HT1080 (cell line): ENCODE measurements around the gene TSTD2. TPM values are rescaled to one million over a fixed set of nuclear protein-coding genes. Genes with fewer than 3 reads are reported as not detected.
"Not testable (repeated sequence)": the region's sequence is repeated elsewhere in the genome, so short reads cannot be mapped to it uniquely, and the experiment has no call there.

Experiments
- DNase-seq: peaks from one replicate; pipeline ENCODE4 v3.0.0-alpha.2; 2015; ENCODE audit warnings: low read depth
- total RNA-seq: library from RNA; depleted of rRNA; stranded (reverse); fragments of >200 nt; shearing (Covaris generic); gene quantifications from 2 replicates; pipeline ENCODE4 v1.2.3, GENCODE V29; 2014

TSTD2 gene
- total RNA-seq, 1 experiment from 2014 or later: 15.0 TPM

DNA sequence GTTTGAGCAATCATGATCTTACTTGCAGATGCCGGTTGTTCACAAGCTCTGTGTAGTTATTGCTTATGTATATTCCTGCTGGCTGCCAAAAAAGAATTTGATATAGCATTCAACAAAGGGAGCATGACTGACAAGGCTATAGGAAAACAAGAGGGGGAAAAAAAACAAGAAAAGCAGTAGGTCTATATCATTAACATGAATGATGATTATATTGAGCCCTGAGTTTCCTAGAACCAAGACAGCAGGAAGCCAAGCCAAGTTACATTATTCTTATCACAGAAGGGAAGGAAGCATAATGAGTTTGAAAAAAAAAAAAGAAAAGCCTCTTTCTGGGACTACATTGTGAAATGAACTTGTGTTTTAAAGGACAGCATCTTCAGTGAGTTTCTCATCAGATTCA, 41.0 kb downstream of the TSTD2 start:
- DNase-seq: no peak

- no peak for DNase-seq
Measured at GRCh38 chr9:97591535-97591934, 41.6 kb downstream of the TSTD2 start.

GRCh38 chr9:97586909-97587308, 46.3 kb downstream of the TSTD2 start:
- not testable (repeated sequence) for DNase-seq

DNA sequence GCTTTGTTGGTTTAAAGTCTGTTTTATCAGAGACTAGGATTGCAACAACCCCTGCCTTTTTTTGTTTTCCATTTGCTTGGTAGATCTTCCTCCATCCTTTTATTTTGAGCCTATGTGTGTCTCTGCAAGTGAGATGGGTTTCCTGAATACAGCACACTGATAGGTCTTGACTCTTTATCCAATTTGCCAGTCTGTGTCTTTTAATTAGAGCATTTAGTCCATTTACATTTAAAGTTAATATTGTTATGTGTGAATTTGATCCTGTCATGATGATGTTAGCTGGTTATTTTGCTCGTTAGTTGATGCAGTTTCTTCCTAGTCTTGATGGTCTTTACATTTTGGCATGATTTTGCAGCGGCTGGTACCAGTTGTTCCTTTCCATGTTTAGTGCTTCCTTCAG, 48.4 kb downstream of the TSTD2 start:
- DNase-seq: not testable (repeated sequence)

DNA sequence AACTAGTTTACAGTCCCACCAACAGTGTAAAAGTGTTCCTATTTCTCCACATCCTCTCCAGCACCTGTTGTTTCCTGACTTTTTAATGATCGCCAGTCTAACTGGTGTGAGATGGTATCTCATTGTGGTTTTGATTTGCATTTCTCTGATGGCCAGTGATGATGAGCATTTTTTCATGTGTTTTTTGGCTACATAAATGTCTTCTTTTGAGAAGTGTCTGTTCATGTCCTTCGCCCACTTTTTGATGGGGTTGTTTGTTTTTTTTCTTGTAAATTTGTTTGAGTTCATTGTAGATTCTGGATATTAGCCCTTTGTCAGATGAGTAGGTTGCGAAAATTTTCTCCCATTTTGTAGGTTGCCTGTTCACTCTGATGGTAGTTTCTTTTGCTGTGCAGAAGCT, 51.6 kb downstream of the TSTD2 start:
- DNase-seq: not testable (repeated sequence)

- no peak for DNase-seq
Measured at GRCh38 chr9:97579914-97580313, 53.3 kb downstream of the TSTD2 start.

- no peak for DNase-seq
Measured at GRCh38 chr9:97578846-97579245, 54.3 kb downstream of the TSTD2 start.

DNA sequence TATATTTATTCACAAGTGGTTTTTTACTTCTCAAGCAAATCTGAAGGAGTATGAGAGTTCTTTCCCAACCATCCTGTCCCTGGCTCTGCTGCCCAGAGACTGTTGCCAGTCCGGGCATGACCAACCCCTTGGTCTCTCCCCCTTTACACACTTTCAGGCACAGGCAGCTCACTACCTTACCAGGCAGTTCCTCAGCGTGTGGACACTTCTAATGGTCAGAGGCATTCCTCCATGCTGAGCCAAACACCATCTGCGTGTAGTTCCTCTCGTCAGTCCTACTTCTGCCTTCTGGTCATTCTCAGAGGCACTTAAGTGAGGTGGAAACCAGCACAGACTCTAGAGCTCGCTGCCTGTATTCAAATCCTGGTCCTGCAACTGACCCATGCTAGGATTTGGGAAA, 56.1 kb downstream of the TSTD2 start:
- DNase-seq: no peak

GRCh38 chr9:97575673-97576200, 57.4 kb downstream of the TSTD2 start:
- DNase-seq: no peak

- peak; percentile 37 for DNase-seq
Measured at GRCh38 chr9:97574921-97575672, 58.1 kb downstream of the TSTD2 start.

GRCh38 chr9:97574101-97574571, 59.0 kb downstream of the TSTD2 start:
- not testable (repeated sequence) for DNase-seq

DNA sequence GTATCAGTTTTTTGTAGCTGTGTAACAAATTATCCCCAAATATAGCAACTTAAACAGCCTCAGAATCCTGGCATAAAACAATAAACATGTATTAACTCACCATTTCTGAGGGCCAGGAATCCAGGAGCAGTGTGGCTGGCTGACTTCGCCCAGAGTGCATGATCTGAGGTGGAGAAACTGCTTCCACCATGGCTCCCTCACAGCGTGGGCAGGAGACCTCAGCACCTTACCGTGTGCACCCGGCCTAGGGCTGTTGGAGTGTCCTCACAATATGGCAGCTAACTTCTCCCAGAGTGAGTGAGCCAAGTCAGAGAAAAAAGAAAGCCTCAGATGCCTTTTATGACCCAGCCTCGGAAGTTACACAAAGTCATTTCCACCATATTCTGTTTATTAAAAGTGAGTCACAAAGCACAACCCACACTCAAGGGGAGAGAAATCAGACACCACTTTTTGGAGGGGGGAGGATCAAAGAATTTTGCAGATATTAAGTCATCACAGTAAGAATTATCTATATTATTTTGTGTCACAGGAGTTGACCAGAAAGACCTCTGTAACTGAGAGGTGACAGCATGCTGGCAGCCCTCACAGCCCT, 59.6 kb downstream of the TSTD2 start:
- DNase-seq: peak; percentile 34

GRCh38 chr9:97572892-97573365, 60.2 kb downstream of the TSTD2 start:
- DNase-seq: no peak

DNA sequence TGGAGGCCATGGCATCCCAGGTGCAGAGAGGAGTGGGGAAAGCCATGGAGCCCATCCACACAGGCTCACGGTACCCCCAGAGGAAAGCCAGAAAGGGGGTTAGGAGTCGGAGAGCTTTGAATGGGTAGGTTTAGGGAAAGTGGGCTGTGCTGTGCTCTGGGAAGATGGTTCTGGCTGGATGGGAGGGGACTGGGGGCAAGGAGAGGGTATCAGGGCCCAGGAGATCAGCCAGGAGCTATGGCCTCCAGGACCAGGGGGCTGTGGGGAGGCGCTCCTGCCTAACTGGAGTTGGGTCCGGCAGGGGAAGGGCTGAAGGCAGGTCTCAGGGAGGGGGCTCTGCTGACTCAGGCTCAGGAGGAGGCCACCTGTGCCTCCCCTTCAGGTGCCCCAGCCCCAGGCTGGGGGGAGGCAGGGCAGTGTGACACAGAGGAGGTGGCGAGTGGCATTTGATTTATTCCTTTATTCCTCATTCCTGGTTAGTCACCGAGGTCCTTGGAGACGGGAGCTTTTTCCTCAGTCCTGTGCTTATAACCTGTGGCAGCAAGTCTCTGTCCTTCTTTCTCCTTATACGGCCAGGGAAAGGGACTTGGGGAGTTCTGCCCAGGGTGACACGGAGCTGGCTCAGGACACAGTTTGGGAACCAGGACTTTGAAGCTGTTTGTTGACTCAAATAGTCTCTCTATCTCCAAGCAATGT, 60.8 kb downstream of the TSTD2 start:
- no peak for DNase-seq

DNA sequence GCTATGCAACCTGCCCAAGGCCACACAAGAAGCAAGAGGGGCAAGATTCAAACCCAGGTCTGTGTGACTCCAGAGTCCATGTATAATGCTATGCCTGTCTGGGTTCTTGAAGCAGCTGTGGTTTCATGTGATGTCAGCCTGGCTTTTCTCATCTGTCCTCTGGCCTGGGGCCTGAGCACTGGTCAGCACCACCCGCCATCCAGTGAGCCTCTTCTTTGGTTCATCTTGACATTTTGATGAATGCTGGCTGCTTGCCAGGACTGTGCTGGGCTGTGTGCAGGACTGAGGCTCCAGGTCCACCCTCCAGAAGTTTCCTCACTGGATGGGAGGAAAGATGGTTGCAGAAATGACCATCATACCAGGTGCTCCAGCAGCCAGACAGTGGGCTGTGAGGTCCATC, 61.5 kb downstream of the TSTD2 start:
- DNase-seq: no peak

GRCh38 chr9:97570899-97571298, 62.3 kb downstream of the TSTD2 start:
- no peak for DNase-seq

DNA sequence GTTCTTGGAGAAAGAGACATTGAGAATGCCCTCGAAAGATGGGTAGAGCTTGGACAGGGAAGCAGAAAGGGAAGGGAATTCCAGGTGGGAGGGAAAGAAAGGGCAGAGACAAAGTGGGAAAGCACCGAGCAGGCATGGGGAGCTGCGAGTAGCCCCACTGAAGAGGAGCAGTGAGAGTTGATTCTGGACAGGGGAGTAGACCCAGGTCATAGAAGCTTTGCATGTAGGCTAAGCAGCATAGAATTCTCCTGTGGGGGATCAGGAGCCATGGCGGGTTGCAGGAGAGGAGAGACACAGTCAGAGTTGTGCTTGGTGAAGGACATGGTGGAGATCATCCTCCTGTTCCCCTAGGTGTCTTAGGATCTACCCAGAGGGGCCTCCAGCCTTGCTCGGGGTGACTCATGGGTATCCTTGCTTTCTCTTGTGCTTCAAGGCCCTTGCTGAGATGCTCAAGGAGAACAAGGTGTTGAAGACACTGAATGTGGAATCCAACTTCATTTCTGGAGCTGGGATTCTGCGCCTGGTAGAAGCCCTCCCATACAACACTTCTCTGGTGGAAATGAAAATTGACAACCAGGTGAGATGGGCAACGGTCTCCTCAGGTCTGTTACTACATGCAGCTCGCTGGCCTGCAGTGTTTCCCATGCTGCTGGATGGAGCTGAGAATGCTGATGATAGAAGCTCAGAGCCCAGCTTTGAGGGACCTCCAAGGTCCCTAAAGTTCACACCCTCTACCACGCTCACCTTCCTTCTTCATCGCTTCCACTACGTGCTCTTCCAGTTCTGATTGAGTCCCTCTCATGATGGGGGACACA, 64.5 kb downstream of the TSTD2 start:
- DNase-seq: no peak

- DNase-seq: no peak
Measured at GRCh38 chr9:97567894-97568202, 65.3 kb downstream of the TSTD2 start.

DNA sequence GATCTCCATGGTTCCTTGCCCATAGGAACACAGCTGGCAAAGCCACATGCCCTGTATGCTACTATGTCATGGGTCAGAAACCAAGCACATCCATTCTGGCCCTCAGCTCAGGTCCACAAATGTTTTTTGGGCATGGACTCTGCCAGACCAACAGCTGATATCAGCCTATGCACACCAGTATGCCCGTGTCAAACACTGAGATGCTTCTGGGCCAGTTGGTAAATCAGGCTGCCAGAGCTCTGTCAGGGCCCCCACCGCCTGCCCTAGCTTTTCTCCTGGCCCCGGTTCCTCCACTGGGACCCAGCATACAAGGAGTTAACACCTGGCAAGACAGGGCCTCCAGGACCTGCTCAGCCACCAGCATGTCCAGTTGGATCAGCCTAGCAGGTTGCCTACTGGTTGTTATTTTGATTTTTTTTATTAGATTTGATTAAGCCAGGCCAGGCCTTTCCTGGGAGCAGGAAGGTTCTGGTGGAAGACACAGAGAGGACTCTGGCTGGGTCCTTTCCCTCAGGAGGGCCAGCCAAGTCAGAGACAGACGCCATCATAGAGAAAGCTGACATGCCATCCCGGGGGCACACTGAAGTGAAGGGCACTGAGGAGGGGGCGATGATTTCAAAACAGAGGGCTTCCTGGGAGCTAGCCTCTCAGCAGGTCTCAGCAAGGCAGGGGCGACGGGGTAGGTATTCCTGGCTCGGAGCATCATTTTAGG, 65.8 kb downstream of the TSTD2 start:
- DNase-seq: no peak

GRCh38 chr9:97565262-97565661, 67.9 kb downstream of the TSTD2 start:
- no peak for DNase-seq
